HG03103 (cell line): Measurements from ENCODE around the gene ATG9A.

Source experiments
- ATAC-seq: cut with Tn5 transposase; IDR thresholded peaks from one replicate; pipeline ENCODE4 v1.9.1; 2021; ENCODE audit warnings: low read depth; ENCODE audit not compliant: unreplicated experiment

Gene ATG9A

DNA sequence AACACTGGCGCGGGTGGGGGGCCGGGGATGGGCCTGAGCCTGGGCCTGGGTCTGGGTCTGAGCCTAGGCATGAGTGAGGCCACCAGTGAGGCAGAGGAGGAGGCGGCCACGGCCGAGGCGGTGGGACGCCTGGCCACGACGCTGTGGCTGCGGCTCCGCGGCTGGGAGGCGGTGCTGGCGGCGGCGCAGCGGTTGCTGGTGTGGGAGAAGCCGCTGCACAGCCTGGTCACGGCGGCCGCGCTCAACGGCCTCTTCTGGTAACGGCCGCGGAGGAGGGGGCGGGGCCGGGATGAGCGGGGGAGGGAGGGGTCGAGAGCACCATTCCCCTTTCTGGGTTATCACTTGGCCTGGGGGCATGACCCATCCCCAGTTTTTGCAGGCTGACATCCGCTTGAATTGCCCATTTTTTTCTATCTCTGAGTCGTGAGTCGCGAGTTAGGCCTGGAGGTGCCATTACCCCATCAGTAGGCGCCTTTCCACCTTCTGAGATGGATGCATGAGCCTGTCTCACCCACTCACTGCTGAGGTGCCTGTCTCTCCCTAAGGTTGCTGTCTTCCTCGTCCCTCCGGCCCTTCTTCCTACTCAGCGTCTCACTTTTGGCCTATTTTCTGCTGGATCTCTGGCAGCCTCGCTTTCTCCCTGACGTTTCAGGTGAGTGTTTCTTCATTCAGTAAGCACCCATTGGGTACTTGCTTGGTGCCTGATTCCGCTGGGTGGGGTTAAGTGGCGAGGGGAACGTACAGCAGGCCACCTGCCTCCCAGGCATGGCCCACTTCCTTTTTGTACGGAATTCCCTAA is 50.9 kb downstream of the ATG9A start:
- ATAC-seq: peak; percentile 19

DNA sequence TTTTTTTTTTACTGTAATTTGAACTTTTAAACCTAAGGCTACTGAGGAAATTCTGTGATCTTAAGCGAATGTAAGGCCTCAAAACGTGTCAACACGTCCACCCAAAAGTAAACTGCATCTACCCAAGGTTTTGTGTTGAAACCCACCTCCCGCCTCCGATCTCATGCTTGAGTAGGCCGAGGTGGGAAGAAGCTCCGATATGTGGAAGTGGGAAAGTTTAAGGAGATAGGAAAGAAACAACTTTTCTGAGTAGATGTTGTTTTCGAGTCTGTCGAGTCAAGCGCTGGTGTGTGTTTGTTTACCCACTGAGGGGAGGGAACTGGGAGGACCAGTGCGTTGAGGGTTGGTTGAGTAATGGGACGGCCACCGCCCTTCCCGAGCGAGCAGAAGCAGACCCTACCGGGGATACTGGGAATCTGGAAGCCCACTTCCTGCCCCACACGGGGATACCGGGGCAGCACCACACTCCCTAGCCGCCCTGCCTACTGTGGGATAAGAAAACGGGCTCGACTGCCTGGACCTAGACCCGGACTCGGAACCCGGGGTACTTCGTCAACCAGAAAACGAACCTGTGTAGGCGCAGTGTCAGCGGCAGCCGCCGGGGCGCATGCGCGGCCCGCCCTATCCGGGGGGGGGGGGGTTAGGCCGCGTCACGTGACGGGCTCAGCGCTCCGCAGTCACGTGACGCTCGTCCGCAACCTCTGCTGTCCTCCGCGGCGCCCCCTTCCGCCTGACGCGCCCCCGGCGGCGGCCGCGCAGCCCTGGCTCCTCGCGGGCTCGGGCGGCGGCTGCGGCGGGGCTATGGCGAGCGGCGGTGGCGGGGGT is 51.7 kb downstream of the ATG9A start, which contains the start of gene RETREG2:
RETREG2 (plus strand) TSS at position 724 of the 825 bp plus-strand sequence; CDS start at position 802, 78 bp downstream.
- peak; percentile 33 for ATAC-seq

DNA sequence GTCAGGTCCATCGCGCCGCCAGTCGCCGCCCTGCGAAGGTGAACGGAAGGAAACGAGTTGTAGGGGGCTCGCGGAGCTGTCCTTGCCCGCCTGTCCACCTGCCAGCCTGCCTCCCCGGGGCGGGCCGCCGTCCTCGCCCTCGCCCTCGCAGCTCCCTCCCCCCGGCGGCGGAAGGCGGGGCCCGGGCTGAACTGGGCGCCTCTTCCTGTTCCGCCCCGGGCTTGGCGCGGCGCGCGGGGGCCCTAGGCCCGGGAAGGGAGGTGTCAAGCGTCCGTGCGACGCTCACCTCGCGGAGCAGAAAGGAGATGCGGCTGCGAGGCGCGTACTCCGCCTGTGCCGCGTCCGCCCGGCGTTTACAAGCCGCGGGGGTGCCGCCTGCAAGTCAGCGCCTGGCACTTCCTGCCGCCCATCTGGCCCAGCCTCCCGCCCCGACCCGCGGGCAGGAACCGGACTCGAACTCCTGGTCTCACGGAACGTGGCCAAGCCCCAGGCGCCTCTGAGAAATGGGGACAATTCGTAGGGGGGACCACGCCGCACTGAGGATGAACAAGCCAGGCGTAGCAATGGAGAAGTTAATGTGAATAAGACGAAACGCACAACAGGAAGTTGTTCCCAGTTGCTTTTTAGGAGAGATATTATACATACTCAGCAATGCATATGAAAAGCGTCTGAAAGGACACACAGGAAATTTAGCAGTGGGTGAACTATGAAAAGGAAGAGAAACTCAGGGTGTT is 52.5 kb downstream of the ATG9A start, which contains the start of gene CNPPD1:
CNPPD1 (minus strand) TSS at position 108 of the 734 bp plus-strand sequence; CDS start at position 11, 97 bp downstream.
- ATAC-seq: peak; percentile 67

GRCh38 chr2:219175928-219176817 is 53.3 kb downstream of the ATG9A start:
- peak; percentile 16 for ATAC-seq

GRCh38 chr2:219175486-219175885 is 54.0 kb downstream of the ATG9A start:
- ATAC-seq: no peak

DNA sequence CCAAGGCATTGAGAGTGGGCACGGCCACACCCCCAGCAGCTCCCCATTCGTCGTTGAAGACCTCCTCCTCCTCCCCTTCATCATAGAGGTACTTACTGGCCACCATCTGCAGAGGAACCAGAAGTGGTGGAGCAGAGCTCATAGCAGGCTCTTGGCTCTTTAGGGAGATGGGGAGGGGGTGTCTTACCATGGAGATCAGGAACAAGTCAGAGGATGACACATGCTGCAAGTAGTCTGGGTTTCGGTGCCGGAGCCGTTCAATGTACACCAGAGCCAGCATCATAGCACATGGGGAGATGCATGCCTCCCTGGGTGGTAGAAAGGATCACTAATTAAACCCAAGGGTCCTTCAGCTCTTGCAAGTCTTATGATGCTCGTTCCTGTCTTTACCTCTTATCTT is 54.6 kb downstream of the ATG9A start:
- ATAC-seq: no peak

DNA sequence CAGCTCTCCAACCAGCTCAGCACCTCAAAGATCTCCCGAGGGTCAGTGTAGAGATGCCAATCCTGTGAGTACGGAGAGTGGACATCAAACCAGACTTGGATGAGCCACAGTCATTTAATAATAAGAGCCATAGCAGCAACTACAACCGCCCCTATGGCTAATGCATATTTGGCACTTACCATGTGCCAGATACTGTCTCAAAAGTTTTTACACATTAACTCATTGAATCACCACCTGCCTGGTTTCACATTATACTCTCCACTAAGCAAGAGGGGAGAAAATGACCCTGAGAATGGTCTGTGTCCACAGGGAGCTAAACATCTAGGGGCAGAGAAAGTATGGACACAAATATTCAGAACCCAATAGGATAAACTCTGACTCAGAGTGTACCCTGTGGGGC is 55.3 kb downstream of the ATG9A start:
- ATAC-seq: no peak

DNA sequence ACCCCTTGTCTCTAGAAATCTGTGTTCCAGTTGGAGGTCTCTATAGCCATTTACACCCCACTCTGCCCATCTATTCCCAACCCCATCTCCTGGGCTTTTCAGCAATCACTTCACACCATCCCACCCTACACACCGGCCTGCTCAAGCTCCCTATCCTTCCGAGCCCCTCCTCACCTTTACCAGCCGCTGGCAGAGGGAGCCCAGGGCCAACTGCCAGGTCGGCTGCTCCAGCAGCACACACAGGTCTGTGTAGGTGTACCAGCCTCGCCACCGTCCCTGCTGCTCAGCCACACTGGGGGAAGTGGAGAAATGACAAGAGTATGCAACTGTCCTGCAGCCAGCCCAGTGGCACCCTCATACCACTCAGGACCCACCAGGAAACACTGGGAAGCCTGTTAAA is 56.3 kb downstream of the ATG9A start:
- ATAC-seq: no peak

- no peak for ATAC-seq
Measured at GRCh38 chr2:219172231-219173154, 56.9 kb downstream of the ATG9A start.

DNA sequence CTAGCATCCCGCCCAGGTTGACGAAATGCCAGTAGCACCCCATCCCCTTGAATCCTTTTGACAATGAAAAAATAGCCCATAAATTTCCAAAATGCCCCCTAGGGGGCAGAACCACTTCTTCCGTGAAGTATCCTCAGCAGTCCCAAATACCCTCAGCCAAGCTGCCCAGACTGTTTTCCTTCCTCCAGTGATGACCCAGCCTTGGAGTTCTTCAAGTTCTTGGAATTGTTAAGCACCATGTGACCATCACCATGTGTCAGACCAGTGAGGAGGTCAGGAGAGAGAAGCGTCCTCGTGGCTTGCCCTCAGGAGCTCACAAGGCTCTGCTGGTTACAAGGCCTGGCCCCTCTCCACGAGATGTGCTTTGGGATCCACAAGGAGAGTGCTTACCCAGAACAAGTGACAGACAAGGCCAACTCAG is 58.2 kb downstream of the ATG9A start:
- no peak for ATAC-seq

DNA sequence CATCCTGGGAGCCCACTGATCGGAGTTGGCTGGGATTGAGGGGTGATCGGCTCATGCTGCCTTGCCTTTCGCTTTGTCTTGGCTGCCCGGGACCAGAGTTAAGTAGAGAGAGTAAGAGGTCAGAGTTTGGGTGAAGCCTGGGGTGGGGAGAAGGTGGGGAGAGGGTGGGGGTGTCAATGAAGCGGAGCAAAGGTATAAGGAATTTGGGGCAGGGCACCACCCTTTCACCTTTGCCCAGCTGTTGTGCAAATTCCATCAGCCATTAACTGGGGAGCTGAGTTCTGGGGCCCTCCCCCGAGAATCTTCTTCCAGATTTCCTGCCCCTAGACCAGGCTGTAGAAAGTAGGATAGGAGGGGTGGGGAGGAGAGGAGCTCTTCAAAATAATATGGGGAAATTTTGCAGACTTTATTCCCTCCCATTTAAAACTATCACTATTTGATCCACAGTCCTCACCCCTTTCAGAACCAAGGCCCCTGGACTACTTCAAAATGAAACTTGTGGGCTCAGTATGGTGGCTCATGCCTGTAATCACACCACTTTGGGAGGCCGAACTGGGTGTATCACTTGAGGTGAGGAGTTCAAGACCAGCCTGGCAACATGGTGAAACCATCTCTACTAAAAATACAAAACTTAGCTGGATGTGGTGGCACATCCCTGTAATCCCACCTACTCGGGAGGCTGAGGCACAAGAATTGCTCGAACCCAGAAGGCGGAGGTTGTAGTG is 59.3 kb downstream of the ATG9A start, which contains the start of gene SLC23A3:
SLC23A3 (minus strand) TSS at position 100 of the 725 bp plus-strand sequence; CDS start at position 55, 45 bp downstream.
- ATAC-seq: no peak
